Activated CD4-positive, CD25-positive, alpha-beta regulatory T cell treated with anti-CD3 and anti-CD28 coated beads, Interleukin-2, amount 50 U/mL, for 16 hours (primary cell): ENCODE measurements around the gene SSNA1.
"Not testable (repeated sequence)": the region's sequence is repeated elsewhere in the genome, so short reads cannot be mapped to it uniquely, and the experiment has no call there.

Experiments
- DNase-seq: peaks from one replicate; pipeline ENCODE4 v3.0.0-alpha.2; 2020; ENCODE audit warnings: low read depth, low spot score

The SSNA1 gene

DNA sequence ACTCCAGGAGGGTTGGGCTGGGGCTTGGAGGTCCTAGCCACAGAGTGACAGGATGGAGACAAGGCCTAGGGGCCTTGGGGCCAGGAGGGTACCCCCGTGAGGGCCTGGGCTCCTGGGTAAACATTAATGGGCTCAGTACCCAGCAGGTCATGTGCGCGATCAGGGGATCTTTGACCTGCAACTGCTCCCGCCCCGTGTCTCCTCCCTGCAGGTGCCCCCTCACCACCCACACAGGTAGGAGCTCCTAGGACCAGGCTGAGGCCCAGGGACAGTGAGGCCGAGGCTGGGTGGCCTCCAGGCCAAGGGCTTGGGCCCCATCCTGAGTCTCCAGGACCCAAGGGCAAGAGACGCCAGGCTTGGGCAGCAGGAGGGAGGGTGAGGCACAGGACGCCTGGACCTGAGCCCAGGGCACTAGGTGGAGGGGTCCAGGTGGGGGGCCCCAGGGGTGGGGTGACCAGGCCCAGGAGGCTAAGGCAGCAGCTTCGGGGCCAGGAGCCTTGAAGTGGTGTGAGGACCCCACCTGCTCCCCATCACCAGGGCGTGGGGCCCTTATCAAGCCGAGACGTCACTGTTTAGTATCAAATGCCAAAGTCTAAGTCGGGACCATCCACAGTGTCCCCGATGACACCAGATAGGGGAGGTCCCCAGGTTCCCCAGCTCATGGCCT, 42.4 kb downstream of the SSNA1 start, which contains the start of gene SLC34A3:
Gene SLC34A3 (plus strand): TSS at position 197 of the 667 bp plus-strand sequence. CDS start 802 bp downstream, outside the sequence.
- DNase-seq = no peak

DNA sequence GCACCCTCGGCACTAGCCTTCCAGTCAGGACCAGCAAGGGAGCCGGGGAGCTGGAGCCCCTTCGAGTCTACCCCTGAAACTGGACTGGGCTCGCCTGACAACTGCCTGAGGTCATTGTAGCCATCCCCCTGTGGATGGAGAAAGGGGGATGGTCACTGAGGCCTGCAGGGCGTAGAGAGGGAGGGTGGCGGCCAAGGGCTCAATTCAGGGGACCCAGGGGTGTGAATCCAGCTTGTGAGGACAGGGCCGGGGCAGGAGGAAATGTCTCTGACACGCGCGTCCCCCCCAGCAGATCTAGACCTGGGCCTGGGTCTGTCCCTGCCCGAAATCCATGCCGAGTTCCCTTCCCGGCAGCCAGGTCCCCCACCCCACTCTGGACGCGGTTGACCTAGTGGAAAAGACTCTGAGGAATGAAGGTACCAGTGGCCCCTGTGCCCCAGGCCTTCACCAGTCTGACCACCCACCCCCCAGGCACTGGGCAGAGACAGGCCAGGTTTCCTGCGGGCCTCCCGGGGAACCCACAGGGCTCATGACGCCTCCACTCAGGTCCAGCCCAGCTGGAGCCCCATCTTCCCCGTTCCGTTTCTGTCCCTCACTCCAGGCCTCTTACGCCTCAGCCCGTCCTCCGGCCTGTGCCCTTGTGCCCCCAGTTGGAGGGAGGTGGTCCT, 43.0 kb downstream of the SSNA1 start:
- no peak for DNase-seq

DNA sequence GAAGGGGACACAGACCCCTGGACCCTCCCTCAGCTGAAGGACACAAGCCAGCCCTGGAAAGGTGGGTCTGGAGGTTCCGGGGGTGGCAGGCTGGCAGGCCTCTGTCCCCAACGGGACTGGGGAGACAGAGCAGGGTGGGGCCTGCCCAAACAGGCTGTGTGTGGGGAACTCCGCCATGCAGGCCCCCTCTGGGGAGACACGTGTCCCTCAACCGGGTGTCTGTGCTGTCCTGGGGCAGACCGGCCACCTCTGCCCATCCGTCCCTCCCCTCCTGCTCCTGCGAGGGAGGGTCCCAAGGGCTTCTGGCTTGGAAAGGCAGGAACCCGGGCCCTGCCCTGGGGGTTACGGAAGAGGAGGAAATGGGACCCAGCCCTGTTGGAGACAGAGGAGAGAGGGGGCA, 43.6 kb downstream of the SSNA1 start:
- DNase-seq = no peak

DNA sequence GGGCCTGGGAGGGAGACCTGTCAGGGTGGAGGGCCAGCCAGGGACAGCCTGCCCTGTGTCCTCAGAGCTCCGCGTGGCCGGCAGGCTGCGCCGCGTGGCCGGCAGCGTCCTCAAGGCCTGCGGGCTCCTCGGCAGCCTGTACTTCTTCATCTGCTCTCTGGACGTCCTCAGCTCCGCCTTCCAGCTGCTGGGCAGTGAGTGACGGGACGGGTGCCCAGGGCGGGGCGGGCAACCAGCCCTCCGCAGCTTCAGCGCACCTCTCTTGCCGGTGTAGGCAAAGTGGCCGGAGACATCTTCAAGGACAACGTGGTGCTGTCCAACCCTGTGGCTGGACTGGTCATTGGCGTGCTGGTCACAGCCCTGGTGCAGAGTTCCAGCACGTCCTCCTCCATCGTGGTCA, 44.0 kb downstream of the SSNA1 start:
- DNase-seq = no peak

DNA sequence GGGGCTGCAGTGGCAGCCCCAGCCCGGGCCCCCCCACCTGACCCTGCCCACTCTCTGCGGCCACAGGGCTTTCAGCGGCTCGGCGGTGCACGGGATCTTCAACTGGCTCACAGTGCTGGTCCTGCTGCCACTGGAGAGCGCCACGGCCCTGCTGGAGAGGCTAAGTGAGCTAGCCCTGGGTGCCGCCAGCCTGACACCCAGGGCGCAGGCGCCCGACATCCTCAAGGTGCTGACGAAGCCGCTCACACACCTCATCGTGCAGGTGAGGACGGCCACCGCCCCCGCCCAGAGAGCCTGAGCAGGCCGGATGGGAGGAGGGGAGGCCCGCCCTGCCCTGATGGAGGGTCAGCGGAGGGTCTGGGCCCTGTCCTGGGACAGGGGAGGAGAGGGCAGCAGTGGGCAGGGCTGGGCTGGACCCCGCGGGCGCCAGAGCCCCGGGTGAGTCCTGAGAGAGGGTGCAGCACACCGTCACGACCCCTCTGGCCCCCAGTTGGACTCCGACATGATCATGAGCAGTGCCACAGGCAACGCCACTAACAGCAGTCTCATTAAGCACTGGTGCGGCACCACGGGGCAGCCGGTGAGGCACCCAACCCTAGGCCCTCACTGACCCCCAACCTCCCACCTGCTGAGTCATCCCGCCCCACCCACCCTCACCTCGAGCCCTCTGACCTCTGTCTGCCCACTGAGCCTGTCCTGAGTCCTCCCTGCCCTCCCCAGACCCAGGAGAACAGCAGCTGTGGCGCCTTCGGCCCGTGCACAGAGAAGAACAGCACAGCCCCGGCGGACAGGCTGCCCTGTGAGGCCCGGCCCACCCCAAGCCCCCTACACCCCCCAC, 44.9 kb downstream of the SSNA1 start:
- no peak for DNase-seq

DNA sequence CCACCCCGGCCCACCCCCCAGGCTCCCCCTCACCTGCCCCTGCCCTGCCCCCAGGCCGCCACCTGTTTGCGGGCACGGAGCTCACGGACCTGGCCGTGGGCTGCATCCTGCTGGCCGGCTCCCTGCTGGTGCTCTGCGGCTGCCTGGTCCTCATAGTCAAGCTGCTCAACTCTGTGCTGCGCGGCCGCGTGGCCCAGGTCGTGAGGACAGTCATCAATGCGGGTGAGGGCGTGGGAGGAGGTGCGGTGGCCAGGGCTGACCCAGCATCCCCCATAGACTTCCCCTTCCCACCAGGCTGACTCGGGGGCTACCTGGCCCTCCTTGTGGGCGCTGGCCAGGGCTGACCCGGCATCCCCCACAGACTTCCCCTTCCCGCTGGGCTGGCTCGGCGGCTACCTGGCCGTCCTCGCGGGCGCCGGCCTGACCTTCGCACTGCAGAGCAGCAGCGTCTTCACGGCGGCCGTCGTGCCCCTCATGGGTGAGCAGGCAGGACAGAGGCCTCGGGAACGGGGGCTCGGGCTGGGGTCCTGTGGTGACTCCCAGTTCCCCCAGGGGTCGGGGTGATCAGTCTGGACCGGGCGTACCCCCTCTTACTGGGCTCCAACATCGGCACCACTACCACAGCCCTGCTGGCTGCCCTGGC, 45.7 kb downstream of the SSNA1 start:
- DNase-seq = no peak

DNA sequence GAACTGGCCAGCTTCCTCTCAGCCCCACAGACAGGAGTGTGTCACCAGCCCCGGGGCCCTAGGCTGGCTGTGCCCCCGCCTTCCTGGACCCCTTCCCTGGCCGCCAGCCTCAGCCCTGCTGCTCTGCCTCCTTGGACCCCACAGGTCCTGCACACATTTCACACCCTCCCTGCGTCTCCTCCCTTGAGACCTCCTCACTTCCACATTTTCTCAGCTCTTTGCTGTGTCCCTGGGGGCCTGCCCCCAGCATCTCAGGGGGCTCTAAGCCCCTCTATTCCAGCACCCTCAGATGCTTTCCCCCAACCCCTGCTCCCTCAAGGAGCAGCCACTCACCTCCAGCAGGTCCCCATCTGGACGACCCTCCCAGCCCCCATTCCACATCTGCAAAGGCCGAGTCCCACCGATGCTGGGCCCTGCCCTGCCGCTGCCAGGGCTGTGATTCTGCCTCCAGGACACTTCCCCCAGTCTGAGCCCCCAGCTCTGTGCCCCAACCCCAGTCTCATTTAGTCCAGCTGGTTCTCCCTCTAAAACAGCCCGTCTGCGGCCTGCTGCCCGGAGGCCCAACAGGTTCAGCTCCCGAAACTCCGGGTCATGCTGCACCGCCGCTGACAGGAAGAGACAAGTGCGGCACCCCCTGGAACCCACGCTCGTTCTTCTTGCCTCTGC, 46.4 kb downstream of the SSNA1 start:
- DNase-seq = no peak

DNA sequence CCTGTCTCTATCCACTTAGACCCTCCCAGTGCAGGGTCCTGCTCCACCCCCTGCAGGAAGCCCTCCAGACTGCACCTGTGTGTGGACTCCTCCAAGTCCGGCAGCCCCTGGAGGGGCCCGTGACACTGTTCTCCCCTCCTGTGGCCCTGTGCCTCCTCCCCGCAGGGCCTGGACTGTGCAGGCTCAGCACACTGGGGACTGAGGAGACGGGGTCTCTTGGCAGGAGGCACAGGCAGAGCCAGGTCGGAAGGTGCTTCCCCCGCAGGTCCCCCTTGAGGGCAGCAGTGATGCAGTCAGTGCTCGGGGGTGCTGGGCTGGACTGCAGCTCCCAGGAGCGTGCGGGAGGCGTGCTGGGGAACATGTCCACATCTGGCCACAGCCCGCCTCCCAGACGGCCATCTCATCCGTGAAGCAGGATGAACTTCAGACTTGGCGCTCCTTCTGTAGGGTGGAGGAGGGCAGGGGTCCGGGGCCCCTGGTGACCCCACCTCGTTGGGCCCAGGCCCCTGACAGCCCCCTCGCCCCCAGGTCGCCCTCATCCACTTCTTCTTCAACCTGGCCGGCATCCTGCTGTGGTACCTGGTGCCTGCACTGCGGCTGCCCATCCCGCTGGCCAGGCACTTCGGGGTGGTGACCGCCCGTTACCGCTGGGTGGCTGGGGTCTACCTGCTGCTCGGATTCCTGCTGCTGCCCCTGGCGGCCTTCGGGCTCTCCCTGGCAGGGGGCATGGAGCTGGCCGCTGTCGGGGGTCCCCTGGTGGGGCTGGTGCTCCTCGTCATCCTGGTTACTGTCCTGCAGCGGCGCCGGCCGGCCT, 47.2 kb downstream of the SSNA1 start:
- DNase-seq = no peak

DNA sequence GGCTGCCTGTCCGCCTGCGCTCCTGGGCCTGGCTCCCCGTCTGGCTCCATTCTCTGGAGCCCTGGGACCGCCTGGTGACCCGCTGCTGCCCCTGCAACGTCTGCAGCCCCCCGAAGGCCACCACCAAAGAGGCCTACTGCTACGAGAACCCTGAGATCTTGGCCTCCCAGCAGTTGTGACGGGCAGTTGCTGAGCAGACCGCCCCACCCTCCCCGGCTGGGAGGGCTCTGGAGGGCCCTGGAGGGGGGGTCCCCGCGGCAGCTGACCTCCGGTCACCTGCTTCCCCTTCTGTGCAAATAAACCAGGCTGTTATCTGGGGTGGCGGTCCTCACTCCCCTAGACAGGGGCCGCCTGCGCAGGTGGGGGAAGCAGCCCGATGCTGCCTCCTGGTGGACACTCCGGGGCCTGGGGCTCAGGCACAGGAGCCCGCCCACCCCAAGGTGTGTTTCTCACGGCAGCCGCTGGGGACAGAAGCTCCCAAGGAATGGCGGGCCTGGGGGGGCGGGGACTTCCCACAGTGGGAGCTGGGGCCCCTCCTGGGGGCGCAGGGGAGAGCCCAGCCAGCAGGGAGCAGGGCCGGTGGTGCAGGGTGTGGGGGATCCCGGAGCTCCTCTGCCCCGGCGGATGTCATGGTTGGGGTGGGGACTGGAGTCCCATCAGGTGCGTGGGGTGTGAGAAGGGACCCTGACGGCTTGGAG, 47.9 kb downstream of the SSNA1 start:
- peak; percentile 76 for DNase-seq

DNA sequence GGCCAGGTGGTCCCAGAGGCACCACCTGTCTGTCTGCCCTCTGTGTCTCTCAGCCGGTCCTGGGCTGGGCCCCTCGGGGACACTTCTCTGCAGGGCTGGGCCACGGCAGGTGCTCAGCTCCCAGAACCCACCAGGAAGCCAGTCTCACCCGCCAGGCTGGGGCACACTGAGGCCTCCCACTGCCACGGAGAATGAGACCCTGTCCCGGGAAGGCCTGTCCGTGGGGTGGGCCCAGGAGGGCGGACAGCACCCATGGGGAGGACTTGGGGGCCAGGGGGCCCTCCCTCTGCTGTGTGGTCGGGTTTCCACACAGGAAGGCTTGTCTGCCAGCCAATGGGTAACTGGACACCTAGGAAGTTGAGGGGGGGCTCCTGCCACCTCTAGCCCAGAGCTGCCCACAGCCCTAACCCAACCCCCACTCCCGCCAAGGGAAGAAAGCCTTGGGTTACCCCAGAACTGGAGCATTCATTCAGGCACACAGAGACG, 48.5 kb downstream of the SSNA1 start:
- no peak for DNase-seq

DNA sequence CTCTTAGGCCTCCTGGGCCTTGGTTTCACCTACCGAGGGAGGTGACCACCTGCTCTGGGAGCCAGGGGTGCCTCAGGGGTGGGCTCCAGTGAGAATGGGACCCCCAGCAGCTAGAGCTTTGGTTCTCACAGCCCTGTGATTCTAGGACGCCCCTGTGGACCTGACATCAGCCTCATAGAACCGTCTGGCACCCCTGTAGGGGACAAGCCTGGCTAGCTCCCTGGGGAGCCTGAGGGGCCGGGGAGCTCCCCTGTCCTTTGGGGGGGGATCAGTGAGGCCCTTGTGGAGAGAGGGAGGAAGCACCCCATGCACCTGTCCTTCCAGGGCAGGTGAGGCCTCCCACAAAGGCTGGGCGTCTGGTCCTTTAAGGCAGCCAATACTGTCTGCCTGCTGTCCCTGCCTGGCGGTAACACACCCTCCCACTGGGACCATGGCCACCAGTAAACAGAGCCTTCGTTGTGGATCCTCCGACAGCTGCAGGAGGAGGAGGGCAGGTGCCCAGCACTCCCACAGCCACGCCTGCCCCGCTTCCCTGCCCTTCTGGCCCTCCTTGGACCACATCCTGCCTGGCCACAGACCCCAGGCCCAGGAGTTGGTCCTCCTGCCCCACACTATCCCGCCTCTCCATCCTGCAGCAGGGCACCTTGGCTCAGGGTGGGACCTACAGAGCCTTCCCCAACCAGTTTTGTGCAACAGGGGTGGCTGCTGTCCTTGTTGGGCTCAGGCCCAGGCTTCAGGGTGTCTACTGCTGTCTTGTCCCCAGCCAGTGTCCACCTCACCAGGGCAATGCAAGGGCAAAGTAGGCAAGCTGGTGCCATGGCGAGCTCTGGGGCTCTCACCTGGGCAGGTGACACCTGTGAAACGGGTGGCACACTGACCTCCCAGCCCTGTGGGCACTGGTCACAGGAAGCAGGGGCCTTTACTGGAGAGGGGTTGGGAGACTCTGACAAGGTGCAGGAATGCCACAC, 49.6 kb downstream of the SSNA1 start:
- no peak for DNase-seq

DNA sequence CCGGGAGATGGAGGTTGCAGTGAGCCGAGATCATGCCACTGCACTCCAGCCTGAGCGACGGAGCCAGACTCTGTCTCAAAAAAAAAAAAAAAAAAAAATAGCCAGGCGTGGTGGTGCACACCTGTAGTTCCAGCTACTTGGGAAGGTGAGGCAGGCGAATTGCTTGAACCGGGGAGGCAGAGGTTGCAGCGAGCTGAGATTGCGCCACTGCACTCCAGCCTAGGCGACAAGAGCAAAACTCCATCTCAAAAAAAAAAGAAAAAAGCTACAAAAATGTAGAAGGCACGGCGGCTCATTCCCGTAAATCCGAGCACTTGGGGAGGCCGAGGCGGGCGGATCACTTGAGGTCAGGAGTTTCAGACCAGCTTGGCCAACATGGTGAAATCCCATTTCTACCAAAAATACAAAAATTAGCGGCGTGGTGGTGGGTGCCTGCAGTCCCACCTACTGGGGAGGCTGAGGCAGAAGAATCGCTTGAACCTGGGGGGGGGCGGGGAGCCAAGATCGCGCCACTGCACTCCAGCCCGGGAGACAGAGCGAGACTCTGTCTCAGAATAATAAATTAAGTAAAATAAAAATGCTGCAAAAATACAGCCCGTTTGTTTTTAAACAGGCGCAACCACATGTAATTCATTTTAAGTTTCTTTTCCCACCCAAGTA, 51.2 kb downstream of the SSNA1 start:
- not testable (repeated sequence) for DNase-seq
